Epithelial cell of proximal tubule (primary cell): ENCODE data around the gene KCNJ2. TPM values are rescaled to one million over a fixed set of nuclear protein-coding genes. Genes with fewer than 3 reads are reported as not detected.
A peak's percentile ranks its signal among the peaks of the same experiment; 100 is the strongest.

ENCODE experiments used
- DNase-seq: peaks from one replicate; pipeline ENCODE4 v3.0.0-alpha.2; 2011; ENCODE audit warnings: low read depth
- H3K4me3 ChIP-seq: 2 replicates; pipeline ENCODE4 v1.5.1; 2011; ENCODE audit warnings: low read depth, mild to moderate bottlenecking, low read length
- total RNA-seq: library from RNA; depleted of rRNA; stranded (reverse); fragments of >200 nt; gene quantifications from 2 replicates; pipeline ENCODE4 v1.2.3, GENCODE V29; 2015
- TF ChIP-seq, protein P1 (sequence below): conservative IDR thresholded peaks from 2 replicates; pipeline ENCODE4 v1.5.1; 2012; ENCODE audit warnings: low read depth, mild to moderate bottlenecking, low read length

Gene KCNJ2
- total RNA-seq, 1 donor from 2014 or later, result 0.29 TPM

DNA sequence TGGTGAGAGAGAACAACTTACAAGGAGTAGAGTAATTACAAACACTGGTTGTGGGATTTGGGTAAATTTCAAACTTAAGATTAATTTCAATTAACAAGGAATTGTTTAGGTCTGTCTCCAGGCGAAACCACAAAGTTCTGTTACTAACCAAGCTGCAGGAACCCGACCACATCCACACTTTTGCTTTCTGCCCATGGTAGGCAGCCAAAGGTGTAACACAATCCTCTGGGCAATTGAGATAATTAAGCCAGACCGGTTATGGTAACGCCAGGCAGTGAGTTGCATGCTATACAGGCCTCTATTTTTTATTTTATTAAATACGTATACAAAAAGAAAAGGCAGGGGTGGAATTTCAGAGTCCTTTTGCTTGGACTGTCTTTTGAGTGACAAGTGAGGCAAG lies 12.0 kb downstream of the KCNJ2 start:
- no peak for DNase-seq
- H3K4me3 ChIP-seq, result no peak overlapping the region
- TF ChIP-seq, protein P1, sequence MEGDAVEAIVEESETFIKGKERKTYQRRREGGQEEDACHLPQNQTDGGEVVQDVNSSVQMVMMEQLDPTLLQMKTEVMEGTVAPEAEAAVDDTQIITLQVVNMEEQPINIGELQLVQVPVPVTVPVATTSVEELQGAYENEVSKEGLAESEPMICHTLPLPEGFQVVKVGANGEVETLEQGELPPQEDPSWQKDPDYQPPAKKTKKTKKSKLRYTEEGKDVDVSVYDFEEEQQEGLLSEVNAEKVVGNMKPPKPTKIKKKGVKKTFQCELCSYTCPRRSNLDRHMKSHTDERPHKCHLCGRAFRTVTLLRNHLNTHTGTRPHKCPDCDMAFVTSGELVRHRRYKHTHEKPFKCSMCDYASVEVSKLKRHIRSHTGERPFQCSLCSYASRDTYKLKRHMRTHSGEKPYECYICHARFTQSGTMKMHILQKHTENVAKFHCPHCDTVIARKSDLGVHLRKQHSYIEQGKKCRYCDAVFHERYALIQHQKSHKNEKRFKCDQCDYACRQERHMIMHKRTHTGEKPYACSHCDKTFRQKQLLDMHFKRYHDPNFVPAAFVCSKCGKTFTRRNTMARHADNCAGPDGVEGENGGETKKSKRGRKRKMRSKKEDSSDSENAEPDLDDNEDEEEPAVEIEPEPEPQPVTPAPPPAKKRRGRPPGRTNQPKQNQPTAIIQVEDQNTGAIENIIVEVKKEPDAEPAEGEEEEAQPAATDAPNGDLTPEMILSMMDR, result no peak

- no peak overlapping the region for H3K4me3 ChIP-seq
- no peak for DNase-seq
- TF ChIP-seq, protein P1, result no peak
These were observed 12.5 kb downstream of the KCNJ2 start for GRCh38 chr17:70181866-70182265.

DNA sequence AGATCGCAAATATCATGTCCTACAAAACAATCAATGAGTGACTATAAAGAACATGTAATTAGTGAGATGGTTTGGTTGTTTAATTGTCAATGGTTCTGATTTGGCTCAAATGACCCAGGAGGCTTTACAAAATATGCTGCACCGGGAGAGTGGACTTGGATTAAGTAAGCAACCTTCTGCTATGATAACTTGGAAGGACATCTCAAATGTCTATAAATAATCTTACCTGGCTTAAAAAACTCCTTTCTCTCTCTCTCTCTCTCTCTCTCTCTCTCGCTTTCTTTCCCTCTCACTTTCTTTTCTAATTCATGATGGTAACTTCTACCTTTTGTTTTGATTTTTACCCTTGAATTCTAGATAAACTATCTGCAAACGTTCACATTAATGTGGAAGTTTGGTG lies 14.2 kb downstream of the KCNJ2 start:
- DNase-seq, result no peak
- TF ChIP-seq, protein P1, result no peak
- H3K4me3 ChIP-seq, result no peak overlapping the region

GRCh38 chr17:70184207-70184606 lies 14.9 kb downstream of the KCNJ2 start:
- H3K4me3 ChIP-seq, result no peak overlapping the region
- TF ChIP-seq, protein P1, result no peak
- DNase-seq, result no peak

GRCh38 chr17:70184770-70185169 lies 15.4 kb downstream of the KCNJ2 start:
- DNase-seq, result peak; percentile 43
- no peak overlapping the region for H3K4me3 ChIP-seq
- TF ChIP-seq, protein P1, result no peak

- no peak overlapping the region for H3K4me3 ChIP-seq
- no peak for DNase-seq
- TF ChIP-seq, protein P1, result no peak
These were observed 16.0 kb downstream of the KCNJ2 start for GRCh38 chr17:70185285-70185684.

DNA sequence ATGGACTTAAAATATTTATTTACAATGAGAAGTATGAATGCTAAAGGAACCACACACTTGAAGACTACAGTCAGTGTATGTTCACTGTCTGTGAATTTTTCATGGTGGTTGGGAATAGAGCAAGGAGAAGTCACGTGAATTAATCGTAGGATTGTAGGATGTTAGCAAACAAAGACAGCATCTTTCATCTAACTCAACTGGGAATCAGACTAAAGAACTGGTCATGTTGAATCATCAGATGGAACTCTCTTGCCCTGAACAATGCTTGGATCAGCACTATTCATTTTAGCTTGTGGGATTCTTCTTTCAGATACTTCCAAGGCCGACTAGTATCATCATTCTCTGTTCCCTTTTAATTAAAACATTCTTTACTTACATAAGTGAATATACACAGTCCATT lies 18.1 kb downstream of the KCNJ2 start:
- DNase-seq, result no peak
- TF ChIP-seq, protein P1, result no peak
- H3K4me3 ChIP-seq, result no peak overlapping the region
